DMS 273 treated with DMSO at 0.1 percent for 48 hours (cell line): ENCODE results near the gene RHCG.
"Not testable (repeated sequence)": the region's sequence is repeated elsewhere in the genome, so short reads cannot be mapped to it uniquely, and the experiment has no call there.

Experiments used
- DNase-seq: peaks from one replicate; lab custom pipeline; 2025; lab: John Stamatoyannopoulos, UW

Gene RHCG

GRCh38 chr15:89477411-89478242, 18.8 kb downstream of the RHCG start:
- DNase-seq: no peak

GRCh38 chr15:89475661-89476060, 20.7 kb downstream of the RHCG start:
- no peak for DNase-seq

- DNase-seq: no peak
Observed at GRCh38 chr15:89472785-89473256, 23.6 kb downstream of the RHCG start.

GRCh38 chr15:89469426-89470096, 26.8 kb downstream of the RHCG start:
- peak; percentile 26 for DNase-seq

GRCh38 chr15:89468813-89469212, 27.6 kb downstream of the RHCG start:
- not testable (repeated sequence) for DNase-seq

- DNase-seq: no peak
Observed at GRCh38 chr15:89463113-89463512, 33.3 kb downstream of the RHCG start.

GRCh38 chr15:89462198-89462912, 34.0 kb downstream of the RHCG start:
- peak; percentile 43 for DNase-seq

- DNase-seq: no peak
Observed at GRCh38 chr15:89461386-89461785, 35.0 kb downstream of the RHCG start.

- no peak for DNase-seq
Observed at GRCh38 chr15:89460048-89460447, 36.3 kb downstream of the RHCG start.

- no peak for DNase-seq
Observed at GRCh38 chr15:89459271-89460038, 36.9 kb downstream of the RHCG start.

- DNase-seq: no peak
Observed at GRCh38 chr15:89458440-89458839, 37.9 kb downstream of the RHCG start.

GRCh38 chr15:89457086-89457485, 39.3 kb downstream of the RHCG start:
- DNase-seq: no peak

GRCh38 chr15:89455535-89455934, 40.8 kb downstream of the RHCG start:
- DNase-seq: no peak

- no peak for DNase-seq
Observed at GRCh38 chr15:89452330-89452836, 44.0 kb downstream of the RHCG start.

GRCh38 chr15:89451846-89452245, 44.5 kb downstream of the RHCG start:
- DNase-seq: no peak

- DNase-seq: no peak
Observed at GRCh38 chr15:89450076-89451006, 46.0 kb downstream of the RHCG start.

- no peak for DNase-seq
Observed at GRCh38 chr15:89448825-89449224, 47.6 kb downstream of the RHCG start.

- no peak for DNase-seq
Observed at GRCh38 chr15:89447676-89448075, 48.7 kb downstream of the RHCG start.

GRCh38 chr15:89446255-89446891, 50.0 kb downstream of the RHCG start:
- no peak for DNase-seq

- no peak for DNase-seq
Observed at GRCh38 chr15:89445518-89445917, 50.9 kb downstream of the RHCG start.
